ENCODE measurements around the gene MOCOS.

Gene MOCOS

DNA sequence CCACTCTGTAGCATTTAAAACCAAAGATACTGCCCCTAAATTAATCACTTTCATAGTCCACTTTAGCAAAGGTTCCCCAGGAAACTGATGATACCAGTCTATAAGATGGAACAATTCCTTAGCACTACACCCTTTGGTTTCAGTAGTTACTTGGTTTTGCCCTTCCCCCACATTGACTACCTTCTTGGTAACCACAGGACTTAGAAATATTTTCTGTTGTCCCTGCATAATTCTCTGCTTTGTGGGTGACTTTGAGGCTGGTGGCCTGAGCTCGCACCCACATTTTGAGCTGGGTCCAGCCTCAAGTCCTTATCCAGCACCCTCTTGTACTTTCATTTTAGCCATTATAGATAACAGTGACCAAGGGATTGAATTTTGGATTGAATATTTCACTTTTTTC is 34.5 kb upstream of the MOCOS start:
- DNase-seq (ENCODE audit: insufficient read length, low spot score) (no peak), FAIRE-seq (no peak)
- TF ChIP-seq, protein P1, sequence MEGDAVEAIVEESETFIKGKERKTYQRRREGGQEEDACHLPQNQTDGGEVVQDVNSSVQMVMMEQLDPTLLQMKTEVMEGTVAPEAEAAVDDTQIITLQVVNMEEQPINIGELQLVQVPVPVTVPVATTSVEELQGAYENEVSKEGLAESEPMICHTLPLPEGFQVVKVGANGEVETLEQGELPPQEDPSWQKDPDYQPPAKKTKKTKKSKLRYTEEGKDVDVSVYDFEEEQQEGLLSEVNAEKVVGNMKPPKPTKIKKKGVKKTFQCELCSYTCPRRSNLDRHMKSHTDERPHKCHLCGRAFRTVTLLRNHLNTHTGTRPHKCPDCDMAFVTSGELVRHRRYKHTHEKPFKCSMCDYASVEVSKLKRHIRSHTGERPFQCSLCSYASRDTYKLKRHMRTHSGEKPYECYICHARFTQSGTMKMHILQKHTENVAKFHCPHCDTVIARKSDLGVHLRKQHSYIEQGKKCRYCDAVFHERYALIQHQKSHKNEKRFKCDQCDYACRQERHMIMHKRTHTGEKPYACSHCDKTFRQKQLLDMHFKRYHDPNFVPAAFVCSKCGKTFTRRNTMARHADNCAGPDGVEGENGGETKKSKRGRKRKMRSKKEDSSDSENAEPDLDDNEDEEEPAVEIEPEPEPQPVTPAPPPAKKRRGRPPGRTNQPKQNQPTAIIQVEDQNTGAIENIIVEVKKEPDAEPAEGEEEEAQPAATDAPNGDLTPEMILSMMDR (IDR thresholded peaks at IDR 0.05; ENCODE audit: insufficient read depth, missing control alignments) = no peak

DNA sequence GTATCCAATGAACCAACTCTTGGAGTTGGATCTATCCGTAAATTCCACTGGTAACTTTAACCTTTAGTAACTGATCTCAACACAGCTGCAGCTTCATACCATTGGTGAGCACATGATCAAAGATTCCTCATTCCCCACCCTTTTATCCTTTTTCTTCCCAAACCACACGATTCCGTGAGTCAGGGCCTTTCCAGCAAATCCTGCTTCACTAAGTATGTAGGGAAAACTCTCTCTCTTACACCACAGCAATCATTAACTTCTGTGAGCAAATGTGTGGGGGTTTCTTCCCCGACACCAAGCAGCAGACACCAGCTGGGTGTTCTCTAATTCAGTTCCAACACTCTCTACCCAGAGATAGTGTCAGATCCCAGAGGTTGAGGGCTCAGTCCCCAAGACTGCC is 34.1 kb upstream of the MOCOS start:
- TF ChIP-seq, protein P1 (IDR thresholded peaks at IDR 0.05; ENCODE audit: insufficient read depth, missing control alignments) = no peak
- no peak for DNase-seq (ENCODE audit: insufficient read length, low spot score)
- no peak for FAIRE-seq

DNA sequence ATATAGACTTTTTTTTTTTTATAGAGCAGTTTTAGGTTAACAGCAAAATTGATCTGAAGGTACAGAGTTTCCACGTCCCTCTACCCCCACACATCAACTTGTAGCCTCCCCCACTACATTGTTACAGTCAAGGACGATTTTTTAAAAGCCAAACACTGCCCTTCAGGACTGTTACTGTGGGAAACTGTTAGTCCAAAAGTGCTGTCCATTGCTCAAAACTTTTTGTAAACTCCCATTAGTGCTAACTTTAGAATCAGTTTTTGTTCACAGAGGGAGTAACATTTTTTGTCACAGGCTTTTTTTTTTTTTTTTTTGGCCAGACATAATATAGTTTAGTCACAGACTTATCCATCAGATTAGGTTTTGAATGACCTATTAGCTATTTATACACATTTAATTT is 33.5 kb upstream of the MOCOS start:
- TF ChIP-seq, protein P1 (IDR thresholded peaks at IDR 0.05; ENCODE audit: insufficient read depth, missing control alignments) = no peak
- DNase-seq (ENCODE audit: insufficient read length, low spot score) (no peak), FAIRE-seq (no peak)

DNA sequence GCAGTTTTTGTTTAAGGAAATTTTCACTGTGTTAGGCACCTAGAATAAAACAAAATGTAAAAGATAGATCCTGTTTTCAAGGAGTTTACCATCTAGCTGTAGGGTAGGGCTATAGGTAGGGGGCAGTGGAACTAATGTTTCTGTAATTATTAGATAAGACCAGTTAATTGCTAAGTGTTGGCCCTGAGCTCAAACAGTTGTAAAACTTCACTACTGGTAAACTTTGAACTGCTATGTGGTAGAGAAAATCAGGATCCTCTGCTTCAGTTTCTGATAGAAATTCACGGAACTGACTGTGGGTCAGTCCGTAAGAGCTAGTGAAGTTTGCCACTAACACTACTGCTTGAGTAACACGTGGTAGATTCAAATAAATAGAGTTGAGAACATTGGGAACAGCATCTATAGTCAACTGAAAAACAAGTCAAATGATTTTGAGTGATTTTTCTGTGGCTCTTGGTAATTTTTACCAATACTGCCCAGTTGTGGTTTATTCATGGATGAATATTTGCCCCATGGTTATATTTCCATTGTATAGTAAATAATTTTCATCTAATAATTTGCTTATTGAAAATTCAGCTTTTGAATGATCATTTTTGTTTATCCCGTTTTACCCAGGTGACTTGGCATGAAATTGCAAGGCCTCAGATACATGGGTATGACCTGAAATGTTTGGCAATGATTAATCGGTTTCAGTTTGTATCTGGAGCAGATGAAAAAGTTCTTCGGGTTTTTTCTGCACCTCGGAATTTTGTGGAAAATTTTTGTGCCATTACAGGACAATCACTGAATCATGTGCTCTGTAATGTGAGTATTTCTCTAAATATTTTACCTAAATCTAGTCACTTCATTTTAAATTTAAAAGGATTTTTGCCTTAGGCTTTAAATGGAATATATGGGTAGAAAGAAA is 31.2 kb upstream of the MOCOS start:
- TF ChIP-seq, protein P1 (IDR thresholded peaks at IDR 0.05; ENCODE audit: insufficient read depth, missing control alignments) = no peak
- no peak for DNase-seq (ENCODE audit: insufficient read length, low spot score)
- FAIRE-seq = peak; percentile 21

DNA sequence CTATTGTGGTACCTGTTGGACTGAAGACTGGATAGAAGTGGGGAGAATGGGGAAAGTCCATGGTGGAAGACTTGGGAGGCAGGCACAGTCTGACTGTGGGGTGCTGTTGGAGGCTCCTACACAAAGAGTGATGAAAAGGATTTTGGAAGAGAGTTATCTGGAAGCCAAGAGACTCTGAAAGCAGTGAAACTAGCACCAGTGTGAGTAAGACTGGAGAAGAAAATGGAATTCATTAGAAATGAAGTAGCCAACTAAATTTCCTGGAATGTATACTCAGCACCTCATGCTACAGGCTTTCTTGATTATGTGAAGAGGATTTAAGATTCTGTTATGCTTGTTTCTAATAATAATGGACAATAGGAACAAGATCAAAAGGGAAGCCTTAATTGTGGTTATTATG is 29.9 kb upstream of the MOCOS start:
- TF ChIP-seq, protein P1 (IDR thresholded peaks at IDR 0.05; ENCODE audit: insufficient read depth, missing control alignments) = no peak
- FAIRE-seq = no peak
- no peak for DNase-seq (ENCODE audit: insufficient read length, low spot score)

DNA sequence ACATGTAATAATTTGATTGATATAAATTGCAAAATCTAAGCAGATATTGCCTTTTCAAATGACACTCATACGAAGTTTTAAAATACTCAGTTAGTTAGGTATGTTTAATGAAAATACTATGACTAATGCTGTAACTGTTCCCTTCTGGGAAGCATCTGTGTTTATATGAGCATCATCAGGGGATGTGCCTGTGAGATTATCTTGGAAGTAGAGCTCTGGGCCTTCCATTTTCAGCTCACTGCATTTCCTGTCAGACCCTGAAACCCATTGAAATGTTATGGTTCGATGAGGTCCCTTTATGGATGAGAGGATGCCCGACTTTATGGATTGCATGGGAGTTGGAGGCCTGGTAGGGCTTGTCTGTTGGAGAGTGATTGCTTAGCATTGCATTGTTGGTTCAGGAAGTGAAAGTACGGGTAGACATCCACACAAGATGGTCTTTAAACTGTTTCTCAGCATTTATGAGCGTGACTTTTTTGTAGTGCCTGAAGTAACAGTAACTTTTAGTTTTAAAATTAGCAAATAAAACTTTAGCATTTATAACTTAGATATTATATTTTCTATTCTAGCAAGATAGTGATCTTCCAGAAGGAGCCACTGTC is 28.9 kb upstream of the MOCOS start:
- FAIRE-seq (peak; percentile 35), DNase-seq (ENCODE audit: insufficient read length, low spot score) (no peak)
- TF ChIP-seq, protein P1 (IDR thresholded peaks at IDR 0.05; ENCODE audit: insufficient read depth, missing control alignments) = no peak

DNA sequence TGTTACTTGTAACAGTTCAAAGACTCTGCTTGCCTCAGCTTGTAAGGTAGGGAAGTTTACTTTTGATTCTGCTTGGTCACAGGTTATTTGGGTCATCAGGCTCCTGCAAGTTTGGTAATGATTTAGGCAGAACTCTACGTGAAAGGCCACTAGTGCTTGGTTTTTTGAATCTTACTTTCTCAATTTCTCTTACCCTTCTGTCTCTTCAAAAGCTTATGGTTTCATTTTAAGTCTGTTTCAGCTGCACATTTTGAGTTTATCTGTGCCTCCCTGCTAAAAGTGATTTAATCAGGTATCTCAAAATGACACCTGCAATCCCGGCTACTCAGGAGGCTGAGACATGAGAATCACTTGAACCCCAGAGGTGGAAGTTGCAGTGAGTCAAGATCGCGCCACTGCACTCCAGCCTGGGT is 26.3 kb upstream of the MOCOS start:
- no peak for FAIRE-seq
- TF ChIP-seq, protein P1 (IDR thresholded peaks at IDR 0.05; ENCODE audit: insufficient read depth, missing control alignments) = no peak
- DNase-seq (ENCODE audit: insufficient read length, low spot score) = no peak
